IMR-90 (cell line): ENCODE results near the gene NTSR1. TPM values are rescaled to one million over a fixed set of nuclear protein-coding genes. Genes with fewer than 3 reads are reported as not detected.

Source experiments
- ATAC-seq: fragments of 200-7000 bp; cut with Tn5 transposase; 2 replicates; pipeline ENCODE4 v1.9.1; 2020; ENCODE audit warnings: low read depth, mild to moderate bottlenecking, moderate library complexity
- BruUV-seq: library from RNA; stranded (reverse); fragments of 400-500 nt; replicated peaks from 2 replicates; lab custom pipeline; 2021; lab: Mats Ljungman, UMichigan
- CTCF ChIA-PET: fragments of 300-600 bp; formaldehyde crosslinking; extraction: SDS; loops from one replicate; lab custom pipeline; 2021; ENCODE audit warnings: antibody characterized with exemption; lab: Yijun Ruan, JAX
- POLR2A ChIA-PET: fragments of 300-600 bp; sonication (Branson Sonifier 250); formaldehyde crosslinking; loops from one replicate; lab custom pipeline; 2022; ENCODE audit warnings: antibody characterized with exemption; ENCODE audit not compliant: unreplicated experiment; lab: Charles Lee
- DNase-seq: peaks from one replicate; pipeline ENCODE4 v3.0.0; 2013
- H2AFZ ChIP-seq: replicated peaks from 2 replicates; pipeline ENCODE3; 2013; ENCODE audit warnings: low read length, mild to moderate bottlenecking; ENCODE audit not compliant: poor library complexity
- H2AK5ac ChIP-seq: 2 replicates; pipeline ENCODE4 v1.6.1; 2013; ENCODE audit warnings: low read depth, low read length, inconsistent platforms
- H2AK9ac ChIP-seq: replicated peaks from 2 replicates; pipeline ENCODE3; 2013; ENCODE audit warnings: mild to moderate bottlenecking, low read depth, low read length, moderate library complexity; ENCODE audit not compliant: poor library complexity
- H2BK120ac ChIP-seq: 2 replicates; pipeline ENCODE4 v1.6.1; 2013; ENCODE audit warnings: low read depth, low read length, inconsistent platforms
- H2BK15ac ChIP-seq: 3 replicates; pipeline ENCODE4 v1.6.1; 2013; ENCODE audit warnings: low read depth, low read length, inconsistent platforms
- H2BK20ac ChIP-seq: 2 replicates; pipeline ENCODE4 v1.6.1; 2013; ENCODE audit warnings: low read depth, mild to moderate bottlenecking, inconsistent platforms, low read length, moderate library complexity
- H2BK5ac ChIP-seq: 2 replicates; pipeline ENCODE4 v1.6.1; 2013; ENCODE audit warnings: mild to moderate bottlenecking, low read depth, low read length, inconsistent platforms; ENCODE audit not compliant: poor library complexity, severe bottlenecking
- H3K14ac ChIP-seq: replicated peaks from 2 replicates; pipeline ENCODE4 v1.6.1; 2013; ENCODE audit warnings: low read depth, low read length, inconsistent platforms
- H3K18ac ChIP-seq: 2 replicates; pipeline ENCODE4 v1.6.1; 2013; ENCODE audit warnings: low read depth, low read length, control low read depth
- H3K23ac ChIP-seq: 2 replicates; pipeline ENCODE4 v1.6.1; 2013; ENCODE audit warnings: low read depth, low read length, inconsistent platforms
- H3K27ac ChIP-seq: 2 replicates; pipeline ENCODE4 v1.5.1; 2013; ENCODE audit warnings: mild to moderate bottlenecking, control low read depth, low read length; ENCODE audit not compliant: insufficient read depth
- H3K27me3 ChIP-seq: 2 replicates; pipeline ENCODE4 v1.6.1; 2013; ENCODE audit warnings: low read length; ENCODE audit not compliant: control insufficient read depth, insufficient read depth
- H3K36me3 ChIP-seq: 2 replicates; pipeline ENCODE4 v1.6.1; 2013; ENCODE audit warnings: low read length, mixed read lengths; ENCODE audit not compliant: control insufficient read depth, insufficient read depth
- H3K4ac ChIP-seq: 2 replicates; pipeline ENCODE4 v1.6.1; 2013; ENCODE audit warnings: low read depth, low read length, inconsistent platforms
- H3K4me1 ChIP-seq: 2 replicates; pipeline ENCODE4 v1.6.1; 2013; ENCODE audit warnings: low read length, mixed read lengths; ENCODE audit not compliant: control insufficient read depth, insufficient read depth
- H3K4me2 ChIP-seq: 2 replicates; pipeline ENCODE4 v1.6.1; 2013; ENCODE audit warnings: low read depth, mild to moderate bottlenecking, control low read depth, low read length, moderate library complexity
- H3K4me3 ChIP-seq: 2 replicates; pipeline ENCODE4 v1.5.1; 2013; ENCODE audit warnings: low read depth, mild to moderate bottlenecking, control low read depth, low read length, moderate library complexity; ENCODE audit not compliant: insufficient read depth
- H3K56ac ChIP-seq: 2 replicates; pipeline ENCODE4 v1.6.1; 2013; ENCODE audit warnings: low read length, inconsistent platforms; ENCODE audit not compliant: insufficient read depth; ENCODE audit errors: extremely low read depth
- H3K79me1 ChIP-seq, 2 experiments: 2 replicates each; pipeline ENCODE4 v1.6.1; 2013; ENCODE audit warnings: low read length in 2 of 2, inconsistent platforms in 1 of 2, low read depth in 1 of 2
- H3K9ac ChIP-seq: 2 replicates; pipeline ENCODE4 v1.6.1; 2013; ENCODE audit warnings: low read depth, low read length, control low read depth
- H3K9me1 ChIP-seq: 2 replicates; pipeline ENCODE4 v1.6.1; 2013; ENCODE audit warnings: low read length, inconsistent platforms; ENCODE audit not compliant: insufficient read depth
- H3K9me3 ChIP-seq: 2 replicates; pipeline ENCODE4 v1.6.1; 2013; ENCODE audit warnings: low read length; ENCODE audit not compliant: control insufficient read depth, insufficient read depth
- H4K20me1 ChIP-seq: 2 replicates; pipeline ENCODE4 v1.6.1; 2013; ENCODE audit warnings: low read length, inconsistent platforms; ENCODE audit not compliant: insufficient read depth
- H4K5ac ChIP-seq: 2 replicates; pipeline ENCODE4 v1.6.1; 2013; ENCODE audit warnings: mild to moderate bottlenecking, low read depth, low read length, control low read depth
- H4K8ac ChIP-seq, 2 experiments: 2 replicates each; pipeline ENCODE4 v1.6.1; 2013; ENCODE audit warnings: low read depth in 2 of 2, low read length in 2 of 2, control low read depth in 1 of 2, inconsistent platforms in 1 of 2
- H4K91ac ChIP-seq: 2 replicates; pipeline ENCODE4 v1.6.1; 2013; ENCODE audit warnings: low read depth, low read length, inconsistent platforms; ENCODE audit not compliant: insufficient read depth
- CEBPB ChIP-seq: IDR thresholded peaks from 2 replicates; pipeline ENCODE4 v1.6.1; 2012; ENCODE audit warnings: low read depth, low read length, improper control_type of control experiment
- MAZ ChIP-seq: IDR thresholded peaks from 2 replicates; pipeline ENCODE4 v1.6.1; 2012; ENCODE audit warnings: low read depth, mild to moderate bottlenecking, low read length, improper control_type of control experiment, moderate library complexity, borderline replicate concordance
- MXI1 ChIP-seq: IDR thresholded peaks from 2 replicates; pipeline ENCODE4 v1.6.1; 2012; ENCODE audit warnings: low read depth, mild to moderate bottlenecking, low read length, moderate library complexity, borderline replicate concordance
- NFE2L2 ChIP-seq: fragments of 150-350 bp; IDR thresholded peaks from 2 replicates; pipeline ENCODE4 v1.6.1; 2016; ENCODE audit warnings: low read depth, mild to moderate bottlenecking, low read length
- POLR2A ChIP-seq: IDR thresholded peaks from 2 replicates; pipeline ENCODE4 v1.6.1; 2012; ENCODE audit warnings: mild to moderate bottlenecking, low read depth, low read length
- RFX5 ChIP-seq: IDR thresholded peaks from 2 replicates; pipeline ENCODE4 v1.8.0; 2012; ENCODE audit warnings: low read depth, mild to moderate bottlenecking, low read length, moderate library complexity
- WGBS, 2 experiments: methylation state at CpG; one replicate each; pipeline versions ENCODE4 v1.1.5 to v1.1.7; 2013; ENCODE audit warnings: missing lambda C conversion rate in 2 of 2; ENCODE audit not compliant: insufficient read length in 1 of 2; ENCODE audit errors: extremely low coverage in 2 of 2; 5-methylcytosine and 5-hydroxymethylcytosine counted together
- dilution Hi-C: fragments of 300-500 bp; cut with HindIII; formaldehyde crosslinking; loops from one replicate; pipeline ENCODE4 v1.14.3; 2018; ENCODE audit warnings: low sequenced_read_pairs; ENCODE audit not compliant: unreplicated experiment
- in situ Hi-C: fragments of 300-500 bp; cut with MboI; formaldehyde crosslinking; loops from 3 replicates; pipeline ENCODE4 v1.14.3; 2019; ENCODE audit warnings: low sequenced_read_pairs, inconsistent platforms, mixed read lengths
- intact Hi-C: fragments of 100-400 bp; cut with micrococcal nuclease; formaldehyde crosslinking; loops from 2 replicates; pipeline ENCODE4 v1.10.0; 2022
- polyA plus RNA-seq, 3 experiments: library from polyadenylated mRNA; depleted of rRNA; stranded (reverse); fragments of >200 nt; gene quantifications; 2 replicates each; pipeline ENCODE4 v1.2.3, GENCODE V29; 2012; ENCODE audit warnings: low replicate concordance in 1 of 3
- total RNA-seq: library from RNA; depleted of rRNA; stranded (reverse); fragments of >200 nt; gene quantifications from 2 replicates; pipeline ENCODE4 v1.2.3, GENCODE V29; 2012
- TF ChIP-seq, protein P1 (sequence below): conservative IDR thresholded peaks from 2 replicates; pipeline ENCODE4 v1.5.1; 2012; ENCODE audit warnings: mild to moderate bottlenecking, low read depth, low read length, improper control_type of control experiment

The NTSR1 gene
- total and polyA plus RNA-seq, 2 of the 4 experiments (the other 2 are of a cell fraction), result 0.54 to 1.8 TPM

GRCh38 chr20:62800314-62801259 is 92.0 kb downstream of the NTSR1 start:
- Histone ChIP-seq H4K91ac (no peak overlapping the region), H4K5ac (no peak overlapping the region), H3K56ac (no peak overlapping the region), H3K23ac (no peak overlapping the region), H3K4me1 (peaks cover 6% of the 10 kb centered on the region), H3K27ac (no peak overlapping the region), H3K9ac (no peak overlapping the region), H2BK20ac (no peak overlapping the region), H3K4me3 (no peak overlapping the region), H2AK5ac (no peak overlapping the region), H3K27me3 (no peaks in the 10 kb centered on the region), H3K9me3 (no peaks in the 10 kb centered on the region), H2BK15ac (no peak overlapping the region), H2AFZ (no peak overlapping the region), H2BK120ac (no peak overlapping the region), H3K14ac (no peak overlapping the region), H2AK9ac (no peak overlapping the region), H4K20me1 (peaks cover 14% of the 10 kb centered on the region), H3K36me3 (peaks cover 32% of the 10 kb centered on the region), H3K18ac (no peak overlapping the region), H3K9me1 (no peaks in the 10 kb centered on the region), H3K4ac (no peak overlapping the region), H2BK5ac (no peak overlapping the region), H4K8ac (no peak overlapping the region), H3K79me1 (peaks cover 11 to 18% of the 10 kb centered on the region in 2 experiments), H3K4me2 (no peak overlapping the region)
- BruUV-seq, result no TSS peak
- intact Hi-C loops, result no loop called here
- DNase-seq, result no peak
- ChIA-PET CTCF (interaction anchor here (0.6 kb wide), 1 partner anchor 56 kb away, joined by 3 read pairs; no protein-coding TSS in a partner anchor), POLR2A (interaction anchor here (0.6 kb wide), 1 partner anchor 708 kb away, joined by 11 read pairs; no protein-coding TSS in a partner anchor)
- TF ChIP-seq CEBPB (no peak), MXI1 (no peak), RFX5 (no peak), NFE2L2 (no peak), MAZ (no peak), POLR2A (no peak)
- TF ChIP-seq, protein P1, sequence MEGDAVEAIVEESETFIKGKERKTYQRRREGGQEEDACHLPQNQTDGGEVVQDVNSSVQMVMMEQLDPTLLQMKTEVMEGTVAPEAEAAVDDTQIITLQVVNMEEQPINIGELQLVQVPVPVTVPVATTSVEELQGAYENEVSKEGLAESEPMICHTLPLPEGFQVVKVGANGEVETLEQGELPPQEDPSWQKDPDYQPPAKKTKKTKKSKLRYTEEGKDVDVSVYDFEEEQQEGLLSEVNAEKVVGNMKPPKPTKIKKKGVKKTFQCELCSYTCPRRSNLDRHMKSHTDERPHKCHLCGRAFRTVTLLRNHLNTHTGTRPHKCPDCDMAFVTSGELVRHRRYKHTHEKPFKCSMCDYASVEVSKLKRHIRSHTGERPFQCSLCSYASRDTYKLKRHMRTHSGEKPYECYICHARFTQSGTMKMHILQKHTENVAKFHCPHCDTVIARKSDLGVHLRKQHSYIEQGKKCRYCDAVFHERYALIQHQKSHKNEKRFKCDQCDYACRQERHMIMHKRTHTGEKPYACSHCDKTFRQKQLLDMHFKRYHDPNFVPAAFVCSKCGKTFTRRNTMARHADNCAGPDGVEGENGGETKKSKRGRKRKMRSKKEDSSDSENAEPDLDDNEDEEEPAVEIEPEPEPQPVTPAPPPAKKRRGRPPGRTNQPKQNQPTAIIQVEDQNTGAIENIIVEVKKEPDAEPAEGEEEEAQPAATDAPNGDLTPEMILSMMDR, result no peak
- ATAC-seq, result no peak
- in situ Hi-C loops, result no loop called here
- WGBS, 2 experiments, result 89% methylated on average over 14 of the region's 26 CpGs; no CpG with 5 or more reads in 1 of the 2 experiments
- dilution Hi-C loops, result no loop called here
